Activated CD4-positive, alpha-beta T cell treated with anti-CD3 and anti-CD28 coated beads, Interleukin-2, amount 10 ng/mL, durations not matched to agents 24 days and 14 days (primary cell): ENCODE data around the gene SLC9C2. TPM values are rescaled to one million over a fixed set of nuclear protein-coding genes. Genes with fewer than 3 reads are reported as not detected.
"Not testable (repeated sequence)": the region's sequence is repeated elsewhere in the genome, so short reads cannot be mapped to it uniquely, and the experiment has no call there.

Source experiments
- DNase-seq: peaks from one replicate; pipeline ENCODE4 v3.0.0; 2022
- H3K27ac Mint-ChIP-seq: one replicate; pipeline ENCODE4 v1.8.0; 2022; ENCODE audit warnings: mild to moderate bottlenecking, mixed read lengths
- H3K27me3 Mint-ChIP-seq: one replicate; pipeline ENCODE4 v1.8.0; 2022; ENCODE audit warnings: mixed read lengths
- H3K36me3 Mint-ChIP-seq: one replicate; pipeline ENCODE4 v1.8.0; 2022; ENCODE audit warnings: low read depth, mild to moderate bottlenecking, mixed read lengths
- H3K4me1 Mint-ChIP-seq: one replicate; pipeline ENCODE4 v1.8.0; 2021; ENCODE audit warnings: mixed read lengths
- H3K4me3 Mint-ChIP-seq: one replicate; pipeline ENCODE4 v1.8.0; 2022; ENCODE audit warnings: mild to moderate bottlenecking, moderate library complexity, mixed read lengths
- H3K9me3 Mint-ChIP-seq: one replicate; pipeline ENCODE4 v1.8.0; 2021; ENCODE audit warnings: mixed read lengths
- intact Hi-C: fragments of 100-400 bp; cut with micrococcal nuclease; formaldehyde crosslinking; loops from one replicate; pipeline ENCODE4 v1.15.1; 2023
- total RNA-seq: library from RNA; stranded (reverse); gene quantifications from 2 replicates; pipeline ENCODE4 v1.2.3, GENCODE V29; 2022

The SLC9C2 gene
- total RNA-seq, 1 donor from 2014 or later, result not detected

- intact Hi-C loops, result no loop called here
- DNase-seq, result no peak
- H3K27me3 Mint-ChIP-seq, result peaks cover 3% of the 10 kb centered on the region
- no peaks in the 10 kb centered on the region for H3K4me1 Mint-ChIP-seq
- no peak overlapping the region for H3K4me3 Mint-ChIP-seq
- H3K36me3 Mint-ChIP-seq, result no peaks in the 10 kb centered on the region
- no peak overlapping the region for H3K27ac Mint-ChIP-seq
- peaks cover 7% of the 10 kb centered on the region for H3K9me3 Mint-ChIP-seq
Measured at GRCh38 chr1:173499729-173500128, 103.1 kb downstream of the SLC9C2 start.

GRCh38 chr1:173496757-173497320, 106.0 kb downstream of the SLC9C2 start:
- intact Hi-C loops, result no loop called here
- Mint-ChIP-seq H3K27ac (no peak overlapping the region), H3K27me3 (peaks cover 2% of the 10 kb centered on the region), H3K4me3 (no peak overlapping the region), H3K9me3 (peaks cover 11% of the 10 kb centered on the region), H3K4me1 (no peaks in the 10 kb centered on the region), H3K36me3 (no peaks in the 10 kb centered on the region)
- no peak for DNase-seq

- Mint-ChIP-seq H3K9me3 (peaks cover 11% of the 10 kb centered on the region), H3K4me3 (no peak overlapping the region), H3K27me3 (no peaks in the 10 kb centered on the region), H3K4me1 (no peaks in the 10 kb centered on the region), H3K36me3 (no peaks in the 10 kb centered on the region), H3K27ac (no peak overlapping the region)
- no peak for DNase-seq
- intact Hi-C loops, result no loop called here
Measured at GRCh38 chr1:173495609-173496267, 107.1 kb downstream of the SLC9C2 start.

- peaks cover 16% of the 10 kb centered on the region for H3K36me3 Mint-ChIP-seq
- H3K9me3 Mint-ChIP-seq, H3K27ac Mint-ChIP-seq, H3K27me3 Mint-ChIP-seq, H3K4me1 Mint-ChIP-seq, H3K4me3 Mint-ChIP-seq, DNase-seq, intact Hi-C loops: not testable (repeated sequence)
Measured at GRCh38 chr1:173493125-173493524, 109.7 kb downstream of the SLC9C2 start.

- peaks cover 31% of the 10 kb centered on the region for H3K36me3 Mint-ChIP-seq
- H3K27ac Mint-ChIP-seq, result no peak overlapping the region
- no peak for DNase-seq
Measured at GRCh38 chr1:173491508-173491907, 111.4 kb downstream of the SLC9C2 start.

GRCh38 chr1:173489929-173490328, 112.9 kb downstream of the SLC9C2 start:
- Mint-ChIP-seq H3K36me3 (peaks cover 44% of the 10 kb centered on the region), H3K27ac (no peak overlapping the region), H3K4me3 (no peak overlapping the region), H3K9me3 (peaks cover 4% of the 10 kb centered on the region), H3K27me3 (no peaks in the 10 kb centered on the region), H3K4me1 (peaks cover 4% of the 10 kb centered on the region)
- DNase-seq, result no peak
- intact Hi-C loops, result no loop called here

More at GRCh38 chr1:173491508-173491907, 111.4 kb downstream of the SLC9C2 start:
- H3K4me3 Mint-ChIP-seq, result no peak overlapping the region
- intact Hi-C loops, result no loop called here
- no peaks in the 10 kb centered on the region for H3K27me3 Mint-ChIP-seq
- peaks cover 4% of the 10 kb centered on the region for H3K4me1 Mint-ChIP-seq
- peaks cover 4% of the 10 kb centered on the region for H3K9me3 Mint-ChIP-seq

GRCh38 chr1:173489149-173489600, 113.7 kb downstream of the SLC9C2 start:
- no peak overlapping the region for H3K27ac Mint-ChIP-seq
- intact Hi-C loops, result no loop called here
- no peak for DNase-seq
- H3K4me3 Mint-ChIP-seq, result no peak overlapping the region
- peaks cover 4% of the 10 kb centered on the region for H3K9me3 Mint-ChIP-seq
- H3K4me1 Mint-ChIP-seq, result peaks cover 6% of the 10 kb centered on the region
- peaks cover 50% of the 10 kb centered on the region for H3K36me3 Mint-ChIP-seq
- no peaks in the 10 kb centered on the region for H3K27me3 Mint-ChIP-seq

- DNase-seq, result no peak
- Mint-ChIP-seq H3K36me3 (peaks cover 55% of the 10 kb centered on the region), H3K27ac (peak overlapping the region; percentile 32), H3K4me3 (no peak overlapping the region), H3K27me3 (no peaks in the 10 kb centered on the region), H3K4me1 (peaks cover 6% of the 10 kb centered on the region), H3K9me3 (no peaks in the 10 kb centered on the region)
- intact Hi-C loops, result no loop called here
Measured at GRCh38 chr1:173488001-173488400, 114.9 kb downstream of the SLC9C2 start.

GRCh38 chr1:173485401-173485800, 117.5 kb downstream of the SLC9C2 start:
- intact Hi-C loops, result no loop called here
- Mint-ChIP-seq H3K36me3 (peaks cover 74% of the 10 kb centered on the region), H3K4me3 (no peak overlapping the region), H3K4me1 (peaks cover 8% of the 10 kb centered on the region), H3K27ac (no peak overlapping the region), H3K9me3 (no peaks in the 10 kb centered on the region), H3K27me3 (no peaks in the 10 kb centered on the region)
- no peak for DNase-seq

- DNase-seq, result no peak
- intact Hi-C loops, result no loop called here
- no peak overlapping the region for H3K4me3 Mint-ChIP-seq
- H3K9me3 Mint-ChIP-seq, result no peaks in the 10 kb centered on the region
- H3K27ac Mint-ChIP-seq, result no peak overlapping the region
- H3K36me3 Mint-ChIP-seq, result peaks cover 75% of the 10 kb centered on the region
- no peaks in the 10 kb centered on the region for H3K27me3 Mint-ChIP-seq
- H3K4me1 Mint-ChIP-seq, result peaks cover 17% of the 10 kb centered on the region
Measured at GRCh38 chr1:173484276-173484675, 118.6 kb downstream of the SLC9C2 start.

- no peak for DNase-seq
- Mint-ChIP-seq H3K4me1 (peaks cover 26% of the 10 kb centered on the region), H3K27ac (no peak overlapping the region), H3K4me3 (no peak overlapping the region), H3K36me3 (peaks cover 63% of the 10 kb centered on the region), H3K27me3 (no peaks in the 10 kb centered on the region), H3K9me3 (no peaks in the 10 kb centered on the region)
- intact Hi-C loops, result no loop called here
Measured at GRCh38 chr1:173482683-173483082, 120.2 kb downstream of the SLC9C2 start.

GRCh38 chr1:173481195-173481772, 121.6 kb downstream of the SLC9C2 start:
- no peak for DNase-seq
- Mint-ChIP-seq H3K27ac (no peak overlapping the region), H3K36me3 (peaks cover 51% of the 10 kb centered on the region), H3K4me1 (peaks cover 26% of the 10 kb centered on the region), H3K4me3 (no peak overlapping the region), H3K27me3 (no peaks in the 10 kb centered on the region), H3K9me3 (no peaks in the 10 kb centered on the region)
- intact Hi-C loops, result no loop called here

GRCh38 chr1:173479649-173480048, 123.2 kb downstream of the SLC9C2 start:
- Mint-ChIP-seq H3K27me3 (no peaks in the 10 kb centered on the region), H3K4me1 (peaks cover 38% of the 10 kb centered on the region), H3K36me3 (peaks cover 40% of the 10 kb centered on the region), H3K27ac (no peak overlapping the region), H3K4me3 (no peak overlapping the region), H3K9me3 (no peaks in the 10 kb centered on the region)
- intact Hi-C loops, result loop anchor here (5.0 to 10.0 kb wide), 3 partner anchors 678 to 1523 kb away; partner anchors contain the start of genes RABGAP1L and SUCO
- DNase-seq, result no peak

GRCh38 chr1:173478094-173478674, 124.7 kb downstream of the SLC9C2 start:
- Mint-ChIP-seq H3K27ac (peak overlapping the region; percentile 91), H3K27me3 (no peaks in the 10 kb centered on the region), H3K9me3 (no peaks in the 10 kb centered on the region), H3K4me3 (peak overlapping the region; percentile 90), H3K36me3 (peaks cover 35% of the 10 kb centered on the region), H3K4me1 (peaks cover 49% of the 10 kb centered on the region)
- intact Hi-C loops, result loop anchor here (5.0 to 10.0 kb wide), 3 partner anchors 679 to 1524 kb away; partner anchors contain the start of genes RABGAP1L and SUCO
- peak; percentile 65 for DNase-seq
